ENCODE measurements around the gene LYZL4.

Gene LYZL4

GRCh38 chr3:42410370-42411131 lies at the start of gene LYZL4:
Gene LYZL4, minus strand, starts transcription at chr3:42410610. Its CDS starts 3,359 bp downstream, at chr3:42407251.
- Histone ChIP-seq H3K36me3 (ENCODE audit: control insufficient read depth in 2 of 2, insufficient read depth in 2 of 2, low read length in 2 of 2) (no peaks in the 10 kb centered on the region), H3K27ac (ENCODE audit: low read depth in 2 of 2, low read length in 2 of 2) (no peak within 1 kb of the TSS), H3K4me3 (ENCODE audit: low read length in 2 of 2) (no peak within 1 kb of the TSS), H3K9ac (ENCODE audit: low read depth in 1 of 2, low read length in 2 of 2) (no peak within 1 kb of the TSS), H3K9me3 (ENCODE audit: control insufficient read depth in 2 of 2, low read length in 2 of 2) (no peaks in the 10 kb centered on the region), H3K4me1 (ENCODE audit: control insufficient read depth in 2 of 2, insufficient read depth in 2 of 2, low read length in 2 of 2) (no peaks in the 10 kb centered on the region), H3K27me3 (ENCODE audit: control insufficient read depth in 2 of 2, insufficient read depth in 2 of 2, low read length in 2 of 2) (no peaks in the 10 kb centered on the region)

- Histone ChIP-seq H3K27ac (ENCODE audit: low read depth in 2 of 2, low read length in 2 of 2) (no peak overlapping the region), H3K9me3 (ENCODE audit: control insufficient read depth in 2 of 2, low read length in 2 of 2) (peaks cover 0 to 2% of the 10 kb centered on the region in 2 donors)
These were observed 48.7 kb upstream of the LYZL4 start for GRCh38 chr3:42459151-42459550.

GRCh38 chr3:42456211-42456610 lies 45.8 kb upstream of the LYZL4 start:
- no peak overlapping the region for H3K9ac ChIP-seq (ENCODE audit: low read depth in 1 of 2, low read length in 2 of 2)
- no peaks in the 10 kb centered on the region for H3K4me1 ChIP-seq (ENCODE audit: control insufficient read depth in 2 of 2, insufficient read depth in 2 of 2, low read length in 2 of 2)
- H3K36me3 ChIP-seq (ENCODE audit: control insufficient read depth in 2 of 2, insufficient read depth in 2 of 2, low read length in 2 of 2): no peaks in the 10 kb centered on the region
- no peaks in the 10 kb centered on the region for H3K27me3 ChIP-seq (ENCODE audit: control insufficient read depth in 2 of 2, insufficient read depth in 2 of 2, low read length in 2 of 2)
- no peaks in the 10 kb centered on the region for H3K9me3 ChIP-seq (ENCODE audit: control insufficient read depth in 2 of 2, low read length in 2 of 2)
- H3K27ac ChIP-seq (ENCODE audit: low read depth in 2 of 2, low read length in 2 of 2): no peak overlapping the region
- no peak overlapping the region for H3K4me3 ChIP-seq (ENCODE audit: low read length in 2 of 2)

More at GRCh38 chr3:42459151-42459550, 48.7 kb upstream of the LYZL4 start:
- H3K36me3 ChIP-seq (ENCODE audit: control insufficient read depth in 2 of 2, insufficient read depth in 2 of 2, low read length in 2 of 2): no peaks in the 10 kb centered on the region
- no peak overlapping the region for H3K9ac ChIP-seq (ENCODE audit: low read depth in 1 of 2, low read length in 2 of 2)
- H3K4me3 ChIP-seq (ENCODE audit: low read length in 2 of 2): no peak overlapping the region
- no peaks in the 10 kb centered on the region for H3K27me3 ChIP-seq (ENCODE audit: control insufficient read depth in 2 of 2, insufficient read depth in 2 of 2, low read length in 2 of 2)
- no peaks in the 10 kb centered on the region for H3K4me1 ChIP-seq (ENCODE audit: control insufficient read depth in 2 of 2, insufficient read depth in 2 of 2, low read length in 2 of 2)

- no peaks in the 10 kb centered on the region for H3K27me3 ChIP-seq (ENCODE audit: control insufficient read depth in 2 of 2, insufficient read depth in 2 of 2, low read length in 2 of 2)
- no peaks in the 10 kb centered on the region for H3K36me3 ChIP-seq (ENCODE audit: control insufficient read depth in 2 of 2, insufficient read depth in 2 of 2, low read length in 2 of 2)
- no peaks in the 10 kb centered on the region for H3K9me3 ChIP-seq (ENCODE audit: control insufficient read depth in 2 of 2, low read length in 2 of 2)
- no peak overlapping the region for H3K4me3 ChIP-seq (ENCODE audit: low read length in 2 of 2)
- H3K27ac ChIP-seq (ENCODE audit: low read depth in 2 of 2, low read length in 2 of 2): no peak overlapping the region
- H3K4me1 ChIP-seq (ENCODE audit: control insufficient read depth in 2 of 2, insufficient read depth in 2 of 2, low read length in 2 of 2): no peaks in the 10 kb centered on the region
- H3K9ac ChIP-seq (ENCODE audit: low read depth in 1 of 2, low read length in 2 of 2): no peak overlapping the region
These were observed 41.3 kb upstream of the LYZL4 start for GRCh38 chr3:42451546-42452230.

GRCh38 chr3:42451116-42451515 lies 40.7 kb upstream of the LYZL4 start:
- H3K4me1 ChIP-seq (ENCODE audit: control insufficient read depth in 2 of 2, insufficient read depth in 2 of 2, low read length in 2 of 2): no peaks in the 10 kb centered on the region
- H3K27ac ChIP-seq (ENCODE audit: low read depth in 2 of 2, low read length in 2 of 2): no peak overlapping the region
- H3K9me3 ChIP-seq (ENCODE audit: control insufficient read depth in 2 of 2, low read length in 2 of 2): no peaks in the 10 kb centered on the region
- H3K9ac ChIP-seq (ENCODE audit: low read depth in 1 of 2, low read length in 2 of 2): no peak overlapping the region
- H3K36me3 ChIP-seq (ENCODE audit: control insufficient read depth in 2 of 2, insufficient read depth in 2 of 2, low read length in 2 of 2): no peaks in the 10 kb centered on the region
- no peaks in the 10 kb centered on the region for H3K27me3 ChIP-seq (ENCODE audit: control insufficient read depth in 2 of 2, insufficient read depth in 2 of 2, low read length in 2 of 2)
- H3K4me3 ChIP-seq (ENCODE audit: low read length in 2 of 2): no peak overlapping the region

- Histone ChIP-seq H3K27me3 (ENCODE audit: control insufficient read depth in 2 of 2, insufficient read depth in 2 of 2, low read length in 2 of 2) (no peaks in the 10 kb centered on the region), H3K4me1 (ENCODE audit: control insufficient read depth in 2 of 2, insufficient read depth in 2 of 2, low read length in 2 of 2) (no peaks in the 10 kb centered on the region), H3K4me3 (ENCODE audit: low read length in 2 of 2) (no peak overlapping the region), H3K27ac (ENCODE audit: low read depth in 2 of 2, low read length in 2 of 2) (no peak overlapping the region), H3K9me3 (ENCODE audit: control insufficient read depth in 2 of 2, low read length in 2 of 2) (no peaks in the 10 kb centered on the region), H3K9ac (ENCODE audit: low read depth in 1 of 2, low read length in 2 of 2) (no peak overlapping the region), H3K36me3 (ENCODE audit: control insufficient read depth in 2 of 2, insufficient read depth in 2 of 2, low read length in 2 of 2) (no peaks in the 10 kb centered on the region)
These were observed 40.2 kb upstream of the LYZL4 start for GRCh38 chr3:42450567-42450966.

GRCh38 chr3:42447481-42447880 lies 37.1 kb upstream of the LYZL4 start:
- H3K27me3 ChIP-seq (ENCODE audit: control insufficient read depth in 2 of 2, insufficient read depth in 2 of 2, low read length in 2 of 2): no peaks in the 10 kb centered on the region
- no peak overlapping the region for H3K27ac ChIP-seq (ENCODE audit: low read depth in 2 of 2, low read length in 2 of 2)
- no peak overlapping the region for H3K9ac ChIP-seq (ENCODE audit: low read depth in 1 of 2, low read length in 2 of 2)
- no peaks in the 10 kb centered on the region for H3K4me1 ChIP-seq (ENCODE audit: control insufficient read depth in 2 of 2, insufficient read depth in 2 of 2, low read length in 2 of 2)
- H3K9me3 ChIP-seq (ENCODE audit: control insufficient read depth in 2 of 2, low read length in 2 of 2): no peaks in the 10 kb centered on the region
- H3K4me3 ChIP-seq (ENCODE audit: low read length in 2 of 2): no peak overlapping the region
- H3K36me3 ChIP-seq (ENCODE audit: control insufficient read depth in 2 of 2, insufficient read depth in 2 of 2, low read length in 2 of 2): no peaks in the 10 kb centered on the region

GRCh38 chr3:42446111-42447050 lies 36.0 kb upstream of the LYZL4 start:
- Histone ChIP-seq H3K4me1 (ENCODE audit: control insufficient read depth in 2 of 2, insufficient read depth in 2 of 2, low read length in 2 of 2) (no peaks in the 10 kb centered on the region), H3K9ac (ENCODE audit: low read depth in 1 of 2, low read length in 2 of 2) (no peak overlapping the region), H3K36me3 (ENCODE audit: control insufficient read depth in 2 of 2, insufficient read depth in 2 of 2, low read length in 2 of 2) (no peaks in the 10 kb centered on the region), H3K4me3 (ENCODE audit: low read length in 2 of 2) (no peak overlapping the region), H3K27me3 (ENCODE audit: control insufficient read depth in 2 of 2, insufficient read depth in 2 of 2, low read length in 2 of 2) (no peaks in the 10 kb centered on the region), H3K27ac (ENCODE audit: low read depth in 2 of 2, low read length in 2 of 2) (no peak overlapping the region), H3K9me3 (ENCODE audit: control insufficient read depth in 2 of 2, low read length in 2 of 2) (no peaks in the 10 kb centered on the region)

GRCh38 chr3:42443819-42444436 lies 33.5 kb upstream of the LYZL4 start:
- H3K9ac ChIP-seq (ENCODE audit: low read depth in 1 of 2, low read length in 2 of 2): no peak overlapping the region
- no peaks in the 10 kb centered on the region for H3K36me3 ChIP-seq (ENCODE audit: control insufficient read depth in 2 of 2, insufficient read depth in 2 of 2, low read length in 2 of 2)
- no peak overlapping the region for H3K27ac ChIP-seq (ENCODE audit: low read depth in 2 of 2, low read length in 2 of 2)
- no peak overlapping the region for H3K4me3 ChIP-seq (ENCODE audit: low read length in 2 of 2)
- no peaks in the 10 kb centered on the region for H3K9me3 ChIP-seq (ENCODE audit: control insufficient read depth in 2 of 2, low read length in 2 of 2)
- peaks cover 0 to 3% of the 10 kb centered on the region in 2 donors for H3K27me3 ChIP-seq (ENCODE audit: control insufficient read depth in 2 of 2, insufficient read depth in 2 of 2, low read length in 2 of 2)
- no peaks in the 10 kb centered on the region for H3K4me1 ChIP-seq (ENCODE audit: control insufficient read depth in 2 of 2, insufficient read depth in 2 of 2, low read length in 2 of 2)
